ENCODE data around the gene MLIP.
"Not testable (repeated sequence)": the region's sequence is repeated elsewhere in the genome, so short reads cannot be mapped to it uniquely, and the experiment has no call there.

The MLIP gene, protein sequence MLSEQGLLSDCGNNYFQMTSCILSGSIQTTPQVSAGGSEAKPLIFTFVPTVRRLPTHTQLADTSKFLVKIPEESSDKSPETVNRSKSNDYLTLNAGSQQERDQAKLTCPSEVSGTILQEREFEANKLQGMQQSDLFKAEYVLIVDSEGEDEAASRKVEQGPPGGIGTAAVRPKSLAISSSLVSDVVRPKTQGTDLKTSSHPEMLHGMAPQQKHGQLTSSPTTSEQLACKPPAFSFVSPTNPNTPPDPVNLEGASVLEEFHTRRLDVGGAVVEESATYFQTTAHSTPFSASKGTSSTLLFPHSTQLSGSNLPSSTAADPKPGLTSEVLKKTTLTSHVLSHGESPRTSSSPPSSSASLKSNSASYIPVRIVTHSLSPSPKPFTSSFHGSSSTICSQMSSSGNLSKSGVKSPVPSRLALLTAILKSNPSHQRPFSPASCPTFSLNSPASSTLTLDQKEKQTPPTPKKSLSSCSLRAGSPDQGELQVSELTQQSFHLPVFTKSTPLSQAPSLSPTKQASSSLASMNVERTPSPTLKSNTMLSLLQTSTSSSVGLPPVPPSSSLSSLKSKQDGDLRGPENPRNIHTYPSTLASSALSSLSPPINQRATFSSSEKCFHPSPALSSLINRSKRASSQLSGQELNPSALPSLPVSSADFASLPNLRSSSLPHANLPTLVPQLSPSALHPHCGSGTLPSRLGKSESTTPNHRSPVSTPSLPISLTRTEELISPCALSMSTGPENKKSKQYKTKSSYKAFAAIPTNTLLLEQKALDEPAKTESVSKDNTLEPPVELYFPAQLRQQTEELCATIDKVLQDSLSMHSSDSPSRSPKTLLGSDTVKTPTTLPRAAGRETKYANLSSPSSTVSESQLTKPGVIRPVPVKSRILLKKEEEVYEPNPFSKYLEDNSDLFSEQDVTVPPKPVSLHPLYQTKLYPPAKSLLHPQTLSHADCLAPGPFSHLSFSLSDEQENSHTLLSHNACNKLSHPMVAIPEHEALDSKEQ

DNA sequence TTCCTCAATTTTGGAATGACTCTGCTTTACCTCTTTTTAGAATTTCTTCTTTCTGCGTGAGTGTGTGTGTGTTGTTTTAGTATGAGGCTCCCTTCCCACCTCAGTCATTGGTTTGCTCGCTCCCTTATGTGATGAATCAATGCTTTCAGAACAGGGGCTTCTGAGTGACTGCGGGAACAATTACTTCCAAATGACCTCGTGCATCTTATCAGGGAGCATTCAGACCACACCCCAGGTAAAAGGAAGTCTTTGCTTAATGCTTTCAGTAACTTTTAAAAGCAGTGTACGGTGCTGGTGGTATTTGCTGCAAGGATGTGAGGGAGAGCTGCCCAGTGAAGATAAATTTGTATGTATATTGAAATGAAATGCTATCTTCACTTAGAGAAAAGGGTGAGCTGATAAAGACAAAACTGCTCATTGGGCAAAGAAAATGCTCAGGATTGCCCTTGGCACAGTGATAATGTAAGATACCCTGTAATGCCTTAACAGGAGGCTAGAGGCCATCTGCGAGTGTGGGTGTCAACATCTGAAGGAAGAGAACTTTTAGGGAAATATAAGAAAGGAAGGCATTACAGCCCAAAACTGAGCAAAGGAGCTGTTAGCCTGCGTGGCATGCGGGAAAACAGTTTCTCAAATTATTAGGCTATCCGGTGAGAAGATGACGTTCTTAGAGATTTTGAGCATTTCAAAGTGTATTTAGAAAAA is at the start of gene MLIP:
Gene MLIP, plus strand, starts transcription at position 103 of the 705 bp plus-strand sequence. Its CDS starts 37 bp downstream, at position 140.
- no peak for DNase-seq

DNA sequence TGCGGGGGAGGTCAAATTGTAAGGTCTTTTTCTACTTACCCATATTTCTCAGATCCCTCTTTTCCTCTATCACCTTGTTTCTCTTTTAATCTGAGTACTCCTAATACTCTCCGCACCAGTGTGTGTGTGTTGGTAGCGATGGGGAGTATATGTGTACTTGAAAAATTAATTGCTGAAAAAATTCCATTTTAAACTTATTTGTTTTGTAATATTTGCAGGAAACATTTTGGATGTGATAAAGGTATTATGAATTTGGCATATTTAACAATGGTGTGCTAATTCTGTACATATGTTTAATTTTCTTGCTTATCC is 48.1 kb upstream of the MLIP start:
- no peak for DNase-seq

DNA sequence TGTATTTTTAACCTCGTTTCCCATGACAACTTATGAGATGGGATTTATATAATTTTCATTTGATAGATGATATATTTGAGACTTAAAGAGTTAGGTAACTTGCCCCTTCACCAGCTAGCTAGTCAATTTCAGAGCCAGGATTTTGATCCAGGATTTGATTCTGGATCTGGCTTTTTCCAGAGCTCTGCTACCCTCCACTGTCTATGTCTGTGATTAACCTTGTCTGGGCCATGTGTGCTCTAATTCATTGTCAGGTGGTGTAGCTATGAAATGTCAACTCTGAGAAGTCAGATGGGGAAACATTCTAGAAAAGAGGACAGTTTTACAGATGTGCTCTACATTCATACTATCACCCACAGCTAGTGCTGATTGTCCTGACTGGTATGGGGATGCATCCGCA is 42.5 kb upstream of the MLIP start:
- no peak for DNase-seq

DNA sequence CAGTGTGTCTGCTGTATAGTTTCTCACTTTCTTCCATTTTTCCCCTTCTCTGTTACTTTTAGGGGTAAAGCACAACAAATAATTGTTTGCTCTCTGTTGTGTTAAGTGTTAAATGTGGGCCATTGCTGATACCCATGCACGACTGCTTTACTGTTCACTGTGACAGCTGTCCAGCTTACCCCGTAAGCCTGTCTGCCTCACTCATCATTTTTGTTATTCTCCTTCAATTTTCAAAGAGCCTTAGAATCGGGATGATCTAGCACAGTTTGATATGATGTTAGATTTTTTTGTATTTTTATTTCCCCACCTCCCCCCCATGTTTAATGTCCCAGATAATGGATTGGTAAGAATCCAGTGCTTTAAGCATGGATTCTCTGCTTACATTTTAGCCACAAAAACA is 41.2 kb upstream of the MLIP start:
- no peak for DNase-seq

DNA sequence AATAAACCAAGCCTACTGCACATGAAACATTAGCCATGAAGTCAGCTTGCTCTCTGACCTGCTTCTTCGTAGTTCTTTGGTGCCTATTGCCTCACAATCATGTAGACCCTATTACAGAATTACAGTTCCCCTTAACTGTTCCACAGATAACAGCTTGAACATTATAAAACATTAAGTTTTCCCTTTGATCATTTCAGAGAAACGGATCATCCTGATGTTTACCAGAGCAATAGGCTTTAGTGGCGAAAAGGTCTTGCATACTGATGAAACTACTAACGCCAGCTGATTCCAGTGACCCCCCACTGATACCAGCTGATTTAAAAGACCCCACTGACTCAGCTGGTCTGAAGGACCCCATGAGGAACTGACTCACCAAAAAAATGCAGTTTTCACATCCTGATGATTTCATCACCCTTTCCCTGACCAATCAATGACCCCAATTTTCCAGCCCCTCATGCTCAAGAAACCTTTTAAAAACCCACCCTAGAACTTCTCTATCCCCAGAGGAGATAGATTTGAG is 39.4 kb upstream of the MLIP start:
- DNase-seq, result no peak

DNA sequence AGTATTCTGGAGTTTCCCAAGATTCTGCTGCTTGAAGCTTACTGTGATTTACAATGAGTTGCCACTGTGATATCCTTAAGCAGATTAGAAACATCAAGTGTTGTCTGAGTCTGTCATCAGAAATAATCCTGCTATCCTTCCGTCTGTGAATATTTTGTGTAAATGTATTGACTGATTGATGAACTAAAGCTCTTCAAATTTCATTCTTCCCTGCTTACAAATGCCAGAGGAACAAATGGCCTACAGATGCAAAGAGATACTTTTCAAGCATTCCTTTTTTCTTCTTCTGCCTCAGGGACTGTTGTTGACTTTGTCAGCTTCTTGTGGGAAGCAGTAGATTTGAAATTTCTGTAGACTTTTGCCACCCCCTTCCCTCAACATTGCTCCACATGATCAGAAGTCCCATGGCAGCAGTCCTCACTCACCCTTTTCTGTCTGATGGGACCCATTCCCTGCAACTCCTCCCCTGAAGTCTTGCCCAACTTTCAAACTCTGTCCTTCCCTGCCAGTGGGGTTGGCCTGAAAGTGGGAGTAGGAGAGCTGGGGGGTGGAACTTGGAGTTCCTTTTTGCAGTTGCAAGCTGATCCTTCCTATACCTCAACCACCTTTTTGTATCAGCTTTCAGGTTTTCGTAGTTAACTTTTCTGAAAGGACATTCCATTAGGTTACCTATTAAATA is 38.5 kb upstream of the MLIP start:
- no peak for DNase-seq

DNA sequence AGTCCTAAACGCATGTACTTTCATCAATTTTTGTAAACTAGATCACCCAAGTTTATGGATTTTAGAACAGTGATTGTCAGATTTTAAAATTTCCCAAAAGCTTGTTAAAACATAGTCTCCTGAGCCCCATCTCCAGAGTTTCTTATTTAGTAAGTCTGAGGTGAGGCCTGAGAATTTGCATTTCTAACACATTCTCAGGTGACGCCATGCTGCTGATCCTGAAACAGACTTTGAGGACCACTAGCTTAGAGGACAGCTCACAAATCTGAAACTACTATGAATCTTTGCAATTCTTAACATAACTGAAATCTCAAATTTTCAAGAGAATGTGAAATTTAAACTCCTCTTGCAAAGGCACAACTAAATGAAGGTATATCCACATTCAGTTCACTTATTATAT is 37.8 kb upstream of the MLIP start:
- DNase-seq, result no peak

DNA sequence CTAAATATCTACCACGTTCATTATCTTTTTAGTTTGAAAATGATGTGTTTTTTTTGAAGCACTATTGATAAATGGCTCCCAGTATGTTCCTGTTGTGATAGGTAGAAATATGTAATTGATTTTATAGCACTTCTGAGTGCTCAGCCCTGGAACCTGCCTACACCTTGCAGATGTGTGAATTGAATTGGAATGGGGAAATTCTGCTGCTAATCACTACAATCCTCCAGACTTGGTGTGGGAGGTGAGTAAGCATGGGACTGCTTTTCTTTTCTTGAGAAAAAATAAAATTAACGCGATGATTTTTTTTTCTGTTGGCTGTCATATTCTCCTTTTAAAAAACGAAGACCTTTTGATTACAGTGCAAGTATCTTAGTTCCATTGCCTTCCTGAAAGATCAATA is 37.1 kb upstream of the MLIP start:
- no peak for DNase-seq

DNA sequence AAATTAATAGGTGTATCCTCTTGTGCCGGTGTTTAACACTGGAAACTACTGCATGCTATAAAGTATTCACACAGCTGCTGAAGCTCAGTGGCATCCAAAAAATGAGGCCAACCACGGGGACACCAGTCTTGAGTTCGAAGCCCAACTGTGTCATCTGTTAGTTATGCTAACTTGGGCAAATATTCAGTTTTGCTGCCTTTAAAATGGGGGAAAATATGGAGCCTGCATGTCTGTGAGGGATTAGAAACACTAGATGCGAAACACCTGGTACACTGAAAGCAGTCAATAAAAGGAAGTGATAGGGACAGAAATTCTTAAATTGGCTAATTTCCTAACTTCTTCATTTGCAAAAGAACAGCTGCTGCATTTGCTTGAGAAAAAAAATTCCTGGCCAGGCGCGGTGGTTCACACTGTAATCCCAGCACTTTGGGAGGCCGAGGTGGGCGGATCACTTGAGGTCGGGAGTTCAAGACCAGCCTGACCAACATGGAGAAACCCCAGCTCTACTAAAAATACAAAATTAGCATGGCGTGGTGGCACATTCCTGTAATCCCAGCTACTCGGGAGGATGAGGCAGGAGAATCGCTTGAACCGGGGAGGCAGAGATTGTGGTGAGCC is 36.6 kb upstream of the MLIP start:
- DNase-seq, result no peak

DNA sequence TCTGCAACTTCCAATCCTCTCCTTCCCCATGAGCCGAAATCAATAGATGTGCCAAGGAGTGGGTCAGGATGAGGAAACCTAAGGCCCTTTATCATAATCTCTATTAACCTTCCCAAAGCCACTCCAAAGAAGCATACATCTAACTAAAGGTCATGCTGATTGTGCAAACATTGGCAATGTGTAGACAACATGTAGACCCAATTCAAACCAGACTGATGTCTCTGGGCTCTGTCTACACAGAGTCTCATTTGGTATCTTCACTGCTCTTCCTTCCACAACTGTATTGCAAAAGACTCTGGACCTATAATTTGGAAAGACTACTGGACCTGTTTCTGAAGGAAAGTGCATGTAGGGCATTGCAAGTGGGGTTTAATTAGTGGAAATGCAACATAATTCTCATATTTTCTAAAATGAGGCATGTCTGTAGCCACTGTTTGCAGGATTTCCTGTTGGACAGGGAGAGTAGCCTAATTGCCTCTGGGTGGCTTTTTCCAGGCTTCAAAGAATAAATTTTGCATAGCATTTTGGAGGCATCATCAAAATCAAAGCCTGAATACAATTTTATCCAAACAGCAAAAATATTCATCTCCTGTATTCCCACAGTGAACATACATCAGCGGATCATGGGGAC is 35.0 kb upstream of the MLIP start:
- DNase-seq, result no peak

DNA sequence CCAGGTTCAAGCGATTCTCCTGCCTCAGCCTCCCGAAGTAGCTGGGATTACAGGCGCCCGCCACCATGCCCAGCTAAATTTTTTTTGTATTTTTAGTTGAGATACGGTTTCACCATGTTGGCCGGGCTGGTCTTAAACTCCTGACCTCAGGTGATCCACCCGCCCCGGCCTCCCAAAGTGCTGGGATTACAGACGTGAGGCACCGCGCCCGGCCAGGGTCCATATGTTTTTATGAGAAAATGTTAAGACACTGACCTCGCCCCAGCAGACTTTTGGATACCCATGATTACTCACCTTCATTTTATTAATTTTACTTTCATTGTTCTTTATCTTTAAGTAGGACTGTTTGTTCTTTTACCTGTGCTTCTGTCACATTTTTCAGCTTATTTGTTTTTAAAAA is 29.7 kb upstream of the MLIP start:
- not testable (repeated sequence) for DNase-seq

DNA sequence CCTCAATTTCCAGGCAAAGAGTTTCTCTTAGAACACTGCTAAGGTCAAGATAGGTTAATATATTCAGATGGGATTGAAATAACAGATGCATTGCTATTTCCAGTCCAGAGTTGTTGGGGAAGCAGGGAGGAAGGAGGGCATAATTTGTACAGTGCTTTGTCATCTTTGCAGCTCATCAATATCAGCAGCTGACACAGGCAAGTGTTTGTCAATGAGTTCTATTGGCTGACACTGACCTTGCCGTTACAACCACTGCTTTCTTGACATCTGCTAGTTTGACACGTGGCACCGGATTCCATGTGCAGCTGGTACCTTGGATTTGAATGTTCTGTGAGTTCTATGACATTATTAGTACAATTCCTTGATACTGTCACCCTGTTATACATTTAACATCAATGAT is 28.0 kb upstream of the MLIP start:
- DNase-seq, result no peak

DNA sequence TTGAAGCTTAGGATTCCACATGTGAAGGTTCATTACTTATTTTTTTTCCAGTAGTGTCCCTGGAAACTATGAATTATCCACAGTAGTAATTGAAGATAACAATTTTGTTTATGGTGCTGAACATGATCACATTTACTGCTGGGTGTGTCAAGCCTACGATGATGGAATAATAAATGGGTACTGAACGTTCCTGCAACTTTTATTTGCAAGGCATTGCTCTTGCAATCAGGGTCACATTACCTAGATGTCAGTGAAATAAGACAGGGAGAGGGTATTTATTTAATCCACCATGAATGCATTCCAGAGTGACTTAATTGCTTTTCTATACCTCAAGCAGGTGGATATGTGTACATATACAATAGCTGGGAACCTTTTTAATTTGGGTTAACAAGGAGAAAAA is 27.0 kb upstream of the MLIP start:
- DNase-seq, result no peak

DNA sequence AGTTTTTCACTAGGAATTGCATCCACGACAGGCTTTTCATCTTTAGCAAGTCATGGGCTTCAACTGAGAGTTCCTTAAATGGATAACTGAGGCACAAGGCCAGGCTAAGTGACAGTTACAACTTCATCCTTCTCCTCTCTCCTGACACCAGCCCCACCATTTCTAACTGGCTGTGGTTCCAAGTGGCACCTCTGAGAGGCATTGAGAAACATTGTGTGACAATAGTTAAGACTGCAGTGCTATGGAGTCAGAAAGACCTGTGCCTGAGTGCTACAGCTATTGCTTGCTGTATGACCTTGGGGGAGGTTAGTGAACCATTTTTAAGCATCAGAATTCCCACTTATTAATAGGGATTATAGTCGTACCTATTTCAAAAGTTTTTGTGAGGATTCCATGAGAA is 26.2 kb upstream of the MLIP start:
- DNase-seq, result no peak

DNA sequence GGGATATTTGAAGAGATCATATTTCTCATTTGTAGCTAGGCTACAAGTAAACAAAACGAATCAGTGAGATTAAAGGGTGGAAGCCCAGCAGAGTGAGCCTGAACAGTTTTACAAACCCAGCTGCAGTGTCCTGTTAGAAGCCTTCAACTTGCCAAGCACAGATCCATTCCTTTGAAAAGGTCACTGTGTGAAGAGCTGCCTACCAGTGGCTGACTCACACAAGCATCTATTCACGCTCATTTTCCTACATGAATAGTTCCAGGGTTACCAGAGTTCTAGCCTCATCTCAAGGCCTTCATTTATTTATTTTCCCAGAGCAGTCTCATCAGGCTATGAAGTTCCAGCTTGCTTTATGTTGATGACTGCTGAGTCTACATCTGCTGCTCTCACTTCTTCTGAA is 25.7 kb upstream of the MLIP start:
- DNase-seq, result no peak

DNA sequence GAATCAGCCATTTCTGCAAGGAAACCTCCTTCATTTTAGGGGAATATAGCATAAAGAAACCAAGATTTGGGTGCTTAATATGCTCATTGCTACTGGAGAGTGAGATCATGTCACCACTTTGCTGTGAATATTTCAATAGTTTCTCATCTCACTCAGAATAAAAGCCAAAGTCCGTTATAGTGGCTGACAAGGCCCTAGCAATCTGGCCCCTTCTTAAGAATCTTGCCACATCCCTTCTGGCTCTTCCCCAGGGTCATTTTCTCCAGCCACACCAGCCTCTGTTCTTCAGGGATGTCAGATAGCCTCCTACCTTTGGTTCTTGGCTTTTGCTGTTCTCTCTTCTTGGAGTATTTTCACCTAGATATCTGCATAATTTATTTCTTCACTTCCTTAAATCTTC is 24.8 kb upstream of the MLIP start:
- no peak for DNase-seq

DNA sequence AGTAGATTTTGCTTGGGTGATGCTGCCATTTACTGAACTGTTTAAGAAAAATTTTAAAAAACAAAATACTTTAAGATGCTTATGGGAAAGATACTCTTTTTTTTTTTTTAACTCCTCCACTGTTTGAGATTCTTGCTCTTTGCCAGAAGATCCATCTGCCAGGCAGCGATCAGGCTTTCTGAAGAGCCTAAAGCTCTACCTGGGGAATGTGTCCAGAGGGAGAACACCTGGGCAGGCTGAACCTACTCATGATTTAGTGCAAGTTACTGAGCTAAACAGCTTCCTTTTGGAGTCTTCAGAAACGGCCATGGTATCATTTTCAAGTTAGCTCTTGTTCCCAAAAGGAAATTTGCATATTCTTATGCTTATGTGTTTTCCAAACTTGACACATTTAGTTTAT is 23.5 kb upstream of the MLIP start:
- DNase-seq, result no peak

DNA sequence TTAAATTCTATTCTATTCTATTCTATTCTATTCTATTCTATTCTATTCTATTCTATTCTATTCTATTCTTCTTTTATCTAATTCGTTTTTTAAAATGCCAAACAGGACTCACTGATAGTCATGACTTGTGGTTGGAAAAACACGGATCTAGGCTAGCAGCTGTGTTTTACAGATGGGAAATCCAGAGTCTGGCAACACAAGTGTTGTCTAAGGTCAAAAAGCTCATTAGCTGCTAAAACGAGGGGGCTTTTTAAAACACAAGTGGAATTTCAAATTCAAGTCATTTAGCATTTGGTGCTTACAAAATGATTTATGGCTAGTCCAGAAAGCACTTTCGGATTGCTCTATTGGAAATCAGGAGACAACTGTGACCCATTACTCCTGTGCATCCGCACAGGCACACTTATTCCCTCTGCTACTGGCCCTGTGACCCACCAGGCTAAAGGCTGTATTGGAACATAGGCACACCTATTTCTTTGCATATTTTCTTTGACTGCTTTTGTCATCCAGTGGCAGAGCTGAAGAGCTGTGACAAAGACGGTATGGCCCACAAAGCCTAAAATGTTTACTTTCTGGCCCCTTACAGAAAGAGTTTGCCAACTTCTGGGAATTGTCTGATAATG is 17.8 kb upstream of the MLIP start:
- no peak for DNase-seq

DNA sequence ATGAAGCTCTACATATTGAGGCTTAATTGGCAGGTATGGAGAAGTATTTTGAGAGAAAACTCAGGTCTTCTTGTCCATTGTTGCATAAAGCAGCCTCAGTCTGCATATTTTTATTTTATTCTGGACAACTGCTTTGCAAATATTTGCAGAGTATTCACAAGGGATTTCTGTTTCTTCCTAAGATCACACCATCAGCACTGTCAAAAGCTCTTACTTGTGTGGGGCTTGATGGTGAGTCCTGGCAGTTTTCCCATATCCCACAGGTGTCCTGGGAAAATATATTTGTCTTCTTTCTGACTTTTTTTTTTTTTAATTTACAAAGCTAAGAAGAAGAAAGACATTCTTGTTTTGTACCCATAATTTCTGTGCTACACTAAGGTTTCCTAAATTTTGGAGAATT is 16.9 kb upstream of the MLIP start:
- DNase-seq, result no peak

DNA sequence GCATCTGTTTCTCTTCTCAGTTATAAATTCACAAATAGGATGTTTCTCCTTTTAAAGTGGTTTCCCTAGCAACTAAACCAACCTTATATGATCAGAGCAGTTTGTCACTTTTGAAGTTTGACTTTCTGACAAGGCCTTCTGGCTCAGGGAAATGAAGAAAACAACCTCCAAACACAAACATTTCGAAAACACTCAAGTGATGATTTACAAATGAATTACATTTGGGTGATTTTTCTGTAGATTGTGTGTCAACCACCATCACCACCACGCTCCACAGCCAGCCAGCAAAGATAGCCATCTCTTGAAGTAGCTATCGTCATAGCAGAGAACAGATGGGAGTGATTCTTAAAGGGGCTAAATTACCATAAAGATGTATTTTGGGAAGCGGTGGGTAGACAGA is 16.5 kb upstream of the MLIP start:
- no peak for DNase-seq

DNA sequence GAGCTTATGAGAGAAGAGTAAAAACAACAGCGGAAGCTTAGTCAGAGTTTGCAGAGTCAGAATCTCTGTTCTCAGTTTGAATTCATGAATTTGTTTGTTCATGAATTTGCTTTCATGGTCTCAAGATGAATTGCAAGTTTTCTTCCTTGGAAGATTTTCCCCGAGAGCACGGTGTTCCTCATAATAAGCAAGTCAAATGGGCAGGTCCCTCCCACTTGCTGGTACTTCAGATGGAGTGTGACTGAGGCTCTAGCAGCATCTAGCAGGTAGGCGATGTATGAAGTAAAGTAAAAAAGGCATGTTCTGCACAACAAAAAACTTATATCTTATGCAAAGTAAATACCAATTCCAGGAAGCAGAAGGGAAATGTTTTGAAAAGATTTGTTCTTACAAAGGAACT is 15.5 kb upstream of the MLIP start:
- DNase-seq, result no peak
